ENCODE results near the gene ALOX15.

Gene ALOX15

GRCh38 chr17:4600563-4600962 is 40.9 kb downstream of the ALOX15 start:
- TF ChIP-seq TAF1 (IDR thresholded peaks at IDR 0.05; ENCODE audit: borderline replicate concordance, insufficient read depth, low read length), result no peak

- TF ChIP-seq SIN3A (IDR thresholded peaks at IDR 0.05; ENCODE audit: borderline replicate concordance, insufficient read depth, low read length) (no peak), FOXP2 (optimal IDR thresholded peaks at IDR 0.05; ENCODE audit: borderline replicate concordance, extremely low read depth, extremely low read length, insufficient read depth) (no peak), TAF1 (IDR thresholded peaks at IDR 0.05; ENCODE audit: borderline replicate concordance, insufficient read depth, low read length) (no peak), POLR2AphosphoS5 (IDR thresholded peaks at IDR 0.05; ENCODE audit: low read depth, low read length) (no peak)
- TF ChIP-seq, protein P1, sequence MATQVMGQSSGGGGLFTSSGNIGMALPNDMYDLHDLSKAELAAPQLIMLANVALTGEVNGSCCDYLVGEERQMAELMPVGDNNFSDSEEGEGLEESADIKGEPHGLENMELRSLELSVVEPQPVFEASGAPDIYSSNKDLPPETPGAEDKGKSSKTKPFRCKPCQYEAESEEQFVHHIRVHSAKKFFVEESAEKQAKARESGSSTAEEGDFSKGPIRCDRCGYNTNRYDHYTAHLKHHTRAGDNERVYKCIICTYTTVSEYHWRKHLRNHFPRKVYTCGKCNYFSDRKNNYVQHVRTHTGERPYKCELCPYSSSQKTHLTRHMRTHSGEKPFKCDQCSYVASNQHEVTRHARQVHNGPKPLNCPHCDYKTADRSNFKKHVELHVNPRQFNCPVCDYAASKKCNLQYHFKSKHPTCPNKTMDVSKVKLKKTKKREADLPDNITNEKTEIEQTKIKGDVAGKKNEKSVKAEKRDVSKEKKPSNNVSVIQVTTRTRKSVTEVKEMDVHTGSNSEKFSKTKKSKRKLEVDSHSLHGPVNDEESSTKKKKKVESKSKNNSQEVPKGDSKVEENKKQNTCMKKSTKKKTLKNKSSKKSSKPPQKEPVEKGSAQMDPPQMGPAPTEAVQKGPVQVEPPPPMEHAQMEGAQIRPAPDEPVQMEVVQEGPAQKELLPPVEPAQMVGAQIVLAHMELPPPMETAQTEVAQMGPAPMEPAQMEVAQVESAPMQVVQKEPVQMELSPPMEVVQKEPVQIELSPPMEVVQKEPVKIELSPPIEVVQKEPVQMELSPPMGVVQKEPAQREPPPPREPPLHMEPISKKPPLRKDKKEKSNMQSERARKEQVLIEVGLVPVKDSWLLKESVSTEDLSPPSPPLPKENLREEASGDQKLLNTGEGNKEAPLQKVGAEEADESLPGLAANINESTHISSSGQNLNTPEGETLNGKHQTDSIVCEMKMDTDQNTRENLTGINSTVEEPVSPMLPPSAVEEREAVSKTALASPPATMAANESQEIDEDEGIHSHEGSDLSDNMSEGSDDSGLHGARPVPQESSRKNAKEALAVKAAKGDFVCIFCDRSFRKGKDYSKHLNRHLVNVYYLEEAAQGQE (IDR thresholded peaks at IDR 0.05; ENCODE audit: insufficient read depth in 1 of 2, low read depth in 2 of 2, low read length in 2 of 2), result no peak
These were observed 41.8 kb downstream of the ALOX15 start for GRCh38 chr17:4599505-4600281.

- no peak for TF ChIP-seq POLR2AphosphoS5 (IDR thresholded peaks at IDR 0.05; ENCODE audit: low read depth, low read length)
- TF ChIP-seq TAF1 (IDR thresholded peaks at IDR 0.05; ENCODE audit: borderline replicate concordance, insufficient read depth, low read length), result no peak
- TF ChIP-seq SIN3A (IDR thresholded peaks at IDR 0.05; ENCODE audit: borderline replicate concordance, insufficient read depth, low read length), result no peak
- TF ChIP-seq, protein P1 (IDR thresholded peaks at IDR 0.05; ENCODE audit: insufficient read depth in 1 of 2, low read depth in 2 of 2, low read length in 2 of 2), result no peak
- no peak for TF ChIP-seq FOXP2 (optimal IDR thresholded peaks at IDR 0.05; ENCODE audit: borderline replicate concordance, extremely low read depth, extremely low read length, insufficient read depth)
These were observed 42.5 kb downstream of the ALOX15 start for GRCh38 chr17:4598776-4599504.

- TF ChIP-seq, protein P1 (IDR thresholded peaks at IDR 0.05; ENCODE audit: insufficient read depth in 1 of 2, low read depth in 2 of 2, low read length in 2 of 2), result no peak
- no peak for TF ChIP-seq POLR2AphosphoS5 (IDR thresholded peaks at IDR 0.05; ENCODE audit: low read depth, low read length)
- no peak for TF ChIP-seq SIN3A (IDR thresholded peaks at IDR 0.05; ENCODE audit: borderline replicate concordance, insufficient read depth, low read length)
- no peak for TF ChIP-seq TAF1 (IDR thresholded peaks at IDR 0.05; ENCODE audit: borderline replicate concordance, insufficient read depth, low read length)
- TF ChIP-seq FOXP2 (optimal IDR thresholded peaks at IDR 0.05; ENCODE audit: borderline replicate concordance, extremely low read depth, extremely low read length, insufficient read depth), result no peak
These were observed 43.5 kb downstream of the ALOX15 start for GRCh38 chr17:4597975-4598374.

- no peak for TF ChIP-seq POLR2AphosphoS5 (IDR thresholded peaks at IDR 0.05; ENCODE audit: low read depth, low read length)
- no peak for TF ChIP-seq SIN3A (IDR thresholded peaks at IDR 0.05; ENCODE audit: borderline replicate concordance, insufficient read depth, low read length)
- TF ChIP-seq, protein P1 (IDR thresholded peaks at IDR 0.05; ENCODE audit: insufficient read depth in 1 of 2, low read depth in 2 of 2, low read length in 2 of 2), result no peak
- TF ChIP-seq TAF1 (IDR thresholded peaks at IDR 0.05; ENCODE audit: borderline replicate concordance, insufficient read depth, low read length), result no peak
- no peak for TF ChIP-seq FOXP2 (optimal IDR thresholded peaks at IDR 0.05; ENCODE audit: borderline replicate concordance, extremely low read depth, extremely low read length, insufficient read depth)
These were observed 44.7 kb downstream of the ALOX15 start for GRCh38 chr17:4596636-4597380.
